Neural cell (in vitro differentiated cells): ENCODE data around the gene GDF7. TPM values are rescaled to one million over a fixed set of nuclear protein-coding genes. Genes with fewer than 3 reads are reported as not detected.

ENCODE experiments used
- H2AFZ ChIP-seq: fragments of 200-600, 300-800 bp; sonication (generic), shearing (Covaris generic); 2 replicates; pipeline ENCODE4 v1.6.0; 2014; ENCODE audit warnings: low read depth, mild to moderate bottlenecking, antibody characterized with exemption, low read length, moderate library complexity
- H3F3A ChIP-seq: fragments of 200-600 bp; shearing (Covaris generic); 2 replicates; pipeline ENCODE4 v1.6.1; 2016; ENCODE audit warnings: mild to moderate bottlenecking, moderate library complexity, mixed read lengths, antibody characterized with exemption, low read length; ENCODE audit not compliant: insufficient read depth, poor library complexity, severe bottlenecking
- H3K27ac ChIP-seq: fragments of 200-600, 300-800 bp; sonication (generic), shearing (Covaris generic); 2 replicates; pipeline ENCODE4 v1.5.1; 2014; ENCODE audit warnings: mild to moderate bottlenecking, low read length, moderate library complexity
- H3K27me3 ChIP-seq: fragments of 300-800, 200-600 bp; sonication (generic), shearing (Covaris generic); 2 replicates; pipeline ENCODE4 v1.6.0; 2014; ENCODE audit warnings: mild to moderate bottlenecking, low read depth, low read length, moderate library complexity; ENCODE audit not compliant: insufficient read depth
- H3K36me3 ChIP-seq: fragments of 300-800, 200-600 bp; sonication (generic), shearing (Covaris generic); 2 replicates; pipeline ENCODE4 v1.5.1; 2014; ENCODE audit warnings: mild to moderate bottlenecking, antibody characterized with exemption, low read length, moderate library complexity; ENCODE audit not compliant: insufficient read depth
- H3K4me2 ChIP-seq: fragments of 300-800, 200-600 bp; sonication (generic), shearing (Covaris generic); 2 replicates; pipeline ENCODE4 v1.6.0; 2014; ENCODE audit warnings: mild to moderate bottlenecking, low read length
- H3K4me3 ChIP-seq: fragments of 300-800, 200-600 bp; sonication (generic), shearing (Covaris generic); 2 replicates; pipeline ENCODE4 v1.5.1; 2014; ENCODE audit warnings: mild to moderate bottlenecking, low read length, moderate library complexity
- H3K79me2 ChIP-seq: fragments of 200-600 bp; shearing (Covaris generic); replicated peaks from 2 replicates; pipeline ENCODE4 v1.6.0; 2014; ENCODE audit warnings: mild to moderate bottlenecking, low read length, moderate library complexity; ENCODE audit not compliant: insufficient read depth
- H3K9ac ChIP-seq: fragments of 300-800, 200-600 bp; sonication (generic), shearing (Covaris generic); 2 replicates; pipeline ENCODE4 v1.6.1; 2016; ENCODE audit warnings: mild to moderate bottlenecking, low read length, mixed read lengths
- H3K9me2 ChIP-seq: fragments of 200-600 bp; shearing (Covaris generic); 2 replicates; pipeline ENCODE4 v1.6.1; 2016; ENCODE audit warnings: mild to moderate bottlenecking, low read length, mixed read lengths; ENCODE audit not compliant: insufficient read depth
- H3K9me3 ChIP-seq: fragments of 200-600, 300-800 bp; sonication (generic), shearing (Covaris generic); 2 replicates; pipeline ENCODE4 v1.6.1; 2016; ENCODE audit warnings: mild to moderate bottlenecking, mixed run types, low read length, moderate library complexity, mixed read lengths
- H4K20me1 ChIP-seq: fragments of 200-600 bp; shearing (Covaris generic); 2 replicates; pipeline ENCODE4 v1.6.1; 2016; ENCODE audit warnings: mild to moderate bottlenecking, mixed run types; ENCODE audit not compliant: insufficient read depth
- EP300 ChIP-seq: fragments of 450-650 bp; conservative IDR thresholded peaks from 2 replicates; pipeline ENCODE4 v1.6.1; 2014; ENCODE audit warnings: antibody characterized with exemption, mild to moderate bottlenecking, moderate library complexity; ENCODE audit not compliant: poor library complexity, severe bottlenecking
- EZH2 ChIP-seq: fragments of 200-600, 300-800 bp; shearing (Covaris generic), sonication (generic); IDR thresholded peaks from 2 replicates; pipeline ENCODE4 v1.6.1; 2014; ENCODE audit warnings: antibody characterized with exemption, low read length, borderline replicate concordance, mild to moderate bottlenecking; ENCODE audit not compliant: insufficient read depth, poor library complexity, severe bottlenecking
- MXI1 ChIP-seq: fragments of 450-650 bp; conservative IDR thresholded peaks from 2 replicates; pipeline ENCODE4 v1.6.1; 2014; ENCODE audit warnings: antibody characterized with exemption, mild to moderate bottlenecking; ENCODE audit not compliant: poor library complexity, severe bottlenecking
- POLR2AphosphoS5 ChIP-seq: IDR thresholded peaks from 2 replicates; pipeline ENCODE4 v1.6.1; 2012
- RAD21 ChIP-seq: fragments of 450-650 bp; conservative IDR thresholded peaks from 2 replicates; pipeline ENCODE4 v1.6.1; 2014; ENCODE audit warnings: antibody characterized with exemption, mild to moderate bottlenecking, moderate library complexity
- SMC3 ChIP-seq: fragments of 450-650 bp; conservative IDR thresholded peaks from 2 replicates; pipeline ENCODE4 v1.6.1; 2014; ENCODE audit warnings: antibody characterized with exemption, mild to moderate bottlenecking, moderate library complexity; ENCODE audit not compliant: poor library complexity
- TAF1 ChIP-seq: IDR thresholded peaks from 2 replicates; pipeline ENCODE4 v1.6.1; 2012; ENCODE audit warnings: low read depth
- polyA plus RNA-seq: library from polyadenylated mRNA; depleted of rRNA; stranded (reverse); fragments of >200 nt; gene quantifications from 2 replicates; pipeline ENCODE4 v1.2.3, GENCODE V29; 2014
- TF ChIP-seq, protein P1 (sequence below): IDR thresholded peaks from 2 replicates; pipeline ENCODE4 v1.6.1; 2012; ENCODE audit warnings: borderline replicate concordance
- TF ChIP-seq, protein P2 (sequence below): fragments of 450-650 bp; IDR thresholded peaks from 2 replicates; pipeline ENCODE4 v1.5.1; 2014; ENCODE audit warnings: antibody characterized with exemption, mild to moderate bottlenecking, moderate library complexity; ENCODE audit not compliant: poor library complexity, severe bottlenecking

The GDF7 gene
- polyA plus RNA-seq, 1 donor from 2014 or later = 0.38 TPM

- Histone ChIP-seq H3K9me3 (no peaks in the 10 kb centered on the region), H3K27me3 (no peaks in the 10 kb centered on the region), H3K9me2 (no peaks in the 10 kb centered on the region), H3K9ac (peak overlapping the region; percentile 87), H3K79me2 (no peaks in the 10 kb centered on the region), H3K4me2 (peak overlapping the region; percentile 59), H3F3A (no peaks in the 10 kb centered on the region), H3K36me3 (no peaks in the 10 kb centered on the region), H3K4me3 (peak overlapping the region; percentile 85), H4K20me1 (no peaks in the 10 kb centered on the region), H2AFZ (peak overlapping the region; percentile 99), H3K27ac (peak overlapping the region; percentile 72)
- no peak for TF ChIP-seq RAD21
- TF ChIP-seq EZH2 = no peak
- TF ChIP-seq EP300 = no peak
- TF ChIP-seq POLR2AphosphoS5 = no peak
- TF ChIP-seq MXI1 = no peak
- TF ChIP-seq, protein P1, sequence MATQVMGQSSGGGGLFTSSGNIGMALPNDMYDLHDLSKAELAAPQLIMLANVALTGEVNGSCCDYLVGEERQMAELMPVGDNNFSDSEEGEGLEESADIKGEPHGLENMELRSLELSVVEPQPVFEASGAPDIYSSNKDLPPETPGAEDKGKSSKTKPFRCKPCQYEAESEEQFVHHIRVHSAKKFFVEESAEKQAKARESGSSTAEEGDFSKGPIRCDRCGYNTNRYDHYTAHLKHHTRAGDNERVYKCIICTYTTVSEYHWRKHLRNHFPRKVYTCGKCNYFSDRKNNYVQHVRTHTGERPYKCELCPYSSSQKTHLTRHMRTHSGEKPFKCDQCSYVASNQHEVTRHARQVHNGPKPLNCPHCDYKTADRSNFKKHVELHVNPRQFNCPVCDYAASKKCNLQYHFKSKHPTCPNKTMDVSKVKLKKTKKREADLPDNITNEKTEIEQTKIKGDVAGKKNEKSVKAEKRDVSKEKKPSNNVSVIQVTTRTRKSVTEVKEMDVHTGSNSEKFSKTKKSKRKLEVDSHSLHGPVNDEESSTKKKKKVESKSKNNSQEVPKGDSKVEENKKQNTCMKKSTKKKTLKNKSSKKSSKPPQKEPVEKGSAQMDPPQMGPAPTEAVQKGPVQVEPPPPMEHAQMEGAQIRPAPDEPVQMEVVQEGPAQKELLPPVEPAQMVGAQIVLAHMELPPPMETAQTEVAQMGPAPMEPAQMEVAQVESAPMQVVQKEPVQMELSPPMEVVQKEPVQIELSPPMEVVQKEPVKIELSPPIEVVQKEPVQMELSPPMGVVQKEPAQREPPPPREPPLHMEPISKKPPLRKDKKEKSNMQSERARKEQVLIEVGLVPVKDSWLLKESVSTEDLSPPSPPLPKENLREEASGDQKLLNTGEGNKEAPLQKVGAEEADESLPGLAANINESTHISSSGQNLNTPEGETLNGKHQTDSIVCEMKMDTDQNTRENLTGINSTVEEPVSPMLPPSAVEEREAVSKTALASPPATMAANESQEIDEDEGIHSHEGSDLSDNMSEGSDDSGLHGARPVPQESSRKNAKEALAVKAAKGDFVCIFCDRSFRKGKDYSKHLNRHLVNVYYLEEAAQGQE = no peak
- TF ChIP-seq, protein P2, sequence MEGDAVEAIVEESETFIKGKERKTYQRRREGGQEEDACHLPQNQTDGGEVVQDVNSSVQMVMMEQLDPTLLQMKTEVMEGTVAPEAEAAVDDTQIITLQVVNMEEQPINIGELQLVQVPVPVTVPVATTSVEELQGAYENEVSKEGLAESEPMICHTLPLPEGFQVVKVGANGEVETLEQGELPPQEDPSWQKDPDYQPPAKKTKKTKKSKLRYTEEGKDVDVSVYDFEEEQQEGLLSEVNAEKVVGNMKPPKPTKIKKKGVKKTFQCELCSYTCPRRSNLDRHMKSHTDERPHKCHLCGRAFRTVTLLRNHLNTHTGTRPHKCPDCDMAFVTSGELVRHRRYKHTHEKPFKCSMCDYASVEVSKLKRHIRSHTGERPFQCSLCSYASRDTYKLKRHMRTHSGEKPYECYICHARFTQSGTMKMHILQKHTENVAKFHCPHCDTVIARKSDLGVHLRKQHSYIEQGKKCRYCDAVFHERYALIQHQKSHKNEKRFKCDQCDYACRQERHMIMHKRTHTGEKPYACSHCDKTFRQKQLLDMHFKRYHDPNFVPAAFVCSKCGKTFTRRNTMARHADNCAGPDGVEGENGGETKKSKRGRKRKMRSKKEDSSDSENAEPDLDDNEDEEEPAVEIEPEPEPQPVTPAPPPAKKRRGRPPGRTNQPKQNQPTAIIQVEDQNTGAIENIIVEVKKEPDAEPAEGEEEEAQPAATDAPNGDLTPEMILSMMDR = no peak
- no peak for TF ChIP-seq SMC3
- TF ChIP-seq TAF1 = no peak
Measured at GRCh38 chr2:20651731-20652099, 15.2 kb upstream of the GDF7 start.

DNA sequence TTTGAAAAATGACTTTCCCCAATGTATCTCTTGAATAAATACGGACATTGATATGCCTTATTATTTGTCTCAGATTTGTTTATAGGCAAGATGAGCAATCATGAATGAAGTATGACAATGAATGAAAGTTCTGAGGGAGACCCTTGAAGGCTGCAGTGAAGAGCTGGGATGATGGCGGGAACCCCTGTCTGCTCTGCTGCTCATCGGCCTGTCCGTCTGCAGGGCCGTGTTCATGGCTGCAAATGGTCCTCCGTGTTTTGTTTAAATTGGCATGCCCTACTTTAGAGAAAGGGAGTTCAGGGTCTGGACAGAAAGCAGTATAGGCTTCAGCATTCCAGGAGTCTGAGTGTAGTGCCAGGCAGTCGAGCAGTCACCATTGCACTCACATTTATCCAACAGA is 14.8 kb upstream of the GDF7 start:
- Histone ChIP-seq H3K9me3 (no peaks in the 10 kb centered on the region), H3K4me2 (no peak overlapping the region), H4K20me1 (no peaks in the 10 kb centered on the region), H3K9ac (no peak overlapping the region), H3K4me3 (no peak overlapping the region), H3K9me2 (no peaks in the 10 kb centered on the region), H3F3A (no peaks in the 10 kb centered on the region), H2AFZ (no peak overlapping the region), H3K36me3 (no peaks in the 10 kb centered on the region), H3K27ac (no peak overlapping the region), H3K79me2 (no peaks in the 10 kb centered on the region), H3K27me3 (no peaks in the 10 kb centered on the region)
- TF ChIP-seq, protein P2 = no peak
- TF ChIP-seq EZH2 (no peak), POLR2AphosphoS5 (no peak), RAD21 (no peak), EP300 (no peak), MXI1 (no peak), TAF1 (no peak), SMC3 (no peak)
- TF ChIP-seq, protein P1 = no peak
